K562 (cell line): Measurements from ENCODE around the gene CTIF.

ENCODE experiments used
- CEBPB ChIP-seq: fragments of 450-650 bp; IDR thresholded peaks from 2 replicates; pipeline ENCODE4 v1.6.1; 2016; ENCODE audit warnings: missing genetic modification characterization, missing compliant biosample characterization
- CHD1 ChIP-seq: fragments of 200-600 bp; sonication (generic); IDR thresholded peaks from one replicate; pipeline ENCODE4 v1.6.1; 2012; ENCODE audit warnings: mild to moderate bottlenecking, moderate library complexity, low read length, inconsistent platforms
- EZH2 ChIP-seq: IDR thresholded peaks from 2 replicates; pipeline ENCODE4 v1.6.1; 2012; ENCODE audit warnings: low read depth, mild to moderate bottlenecking, inconsistent platforms, low read length, borderline replicate concordance
- FOXO4 ChIP-seq: fragments of 450-650 bp; formaldehyde crosslinking; IDR thresholded peaks from 2 replicates; pipeline ENCODE4 v1.4.0; 2020; ENCODE audit warnings: mild to moderate bottlenecking, moderate library complexity
- MEF2A ChIP-seq: IDR thresholded peaks from 2 replicates; pipeline ENCODE4 v1.6.1; 2011; ENCODE audit warnings: low read depth, mild to moderate bottlenecking, low read length, moderate library complexity; ENCODE audit not compliant: control insufficient read depth
- POLR2AphosphoS5 ChIP-seq: IDR thresholded peaks from 2 replicates; pipeline ENCODE4 v1.6.1; 2011; ENCODE audit warnings: mild to moderate bottlenecking, low read depth, low read length, moderate library complexity; ENCODE audit not compliant: control insufficient read depth, insufficient read depth
- RB1 ChIP-seq: fragments of 450-650 bp; IDR thresholded peaks from 2 replicates; pipeline ENCODE4 v1.6.1; 2017; ENCODE audit warnings: low read depth, mild to moderate bottlenecking
- VEZF1 ChIP-seq: fragments of 200-800 bp; sonication (Bioruptor generic); IDR thresholded peaks from 2 replicates; pipeline ENCODE4 v1.6.1; 2017; ENCODE audit warnings: missing genetic modification characterization, missing compliant biosample characterization
- ZNF12 ChIP-seq: sonication (generic); formaldehyde crosslinking; IDR thresholded peaks from 2 replicates; pipeline ENCODE4 v1.4.0; 2020; ENCODE audit warnings: mild to moderate bottlenecking, missing genetic modification reagents
- TF ChIP-seq, protein P1 (sequence below), 3 experiments: IDR thresholded peaks in 2 of 3; conservative IDR thresholded peaks in 1 of 3; 2 replicates each; pipeline ENCODE4 v1.5.1; 2011 to 2012; ENCODE audit warnings: low read length in 3 of 3, mild to moderate bottlenecking in 3 of 3, control low read depth in 2 of 3, improper control_type of control experiment in 1 of 3, inconsistent platforms in 1 of 3, low read depth in 1 of 3, mixed read lengths in 1 of 3, moderate library complexity in 1 of 3; ENCODE audit not compliant: insufficient read depth in 2 of 3

DNA sequence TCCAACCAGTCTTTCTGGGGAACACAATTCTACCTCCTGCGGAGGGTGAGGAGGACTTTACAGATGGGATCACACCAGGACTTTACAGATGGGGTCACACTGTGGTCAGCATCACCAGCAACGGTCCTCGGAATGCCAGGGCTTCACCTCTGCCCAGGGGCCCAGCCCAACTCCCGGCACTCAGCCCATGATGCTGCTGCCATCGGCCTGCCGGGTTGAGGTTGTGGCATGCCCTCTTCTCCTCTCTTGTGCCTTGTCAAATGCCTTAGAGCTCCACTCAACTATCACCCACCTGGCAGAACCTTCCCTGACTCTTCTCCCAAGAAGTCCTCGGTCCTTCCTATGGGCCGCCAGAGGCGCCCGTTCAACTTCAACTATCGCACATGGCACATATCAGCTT, 166.7 kb downstream of the CTIF start:
- no peak for TF ChIP-seq VEZF1 (CRISPR knock-in tag)
- no peak for TF ChIP-seq EZH2
- TF ChIP-seq ZNF12 (CRISPR knock-in tag) = no peak
- no peak for TF ChIP-seq POLR2AphosphoS5
- no peak for TF ChIP-seq CHD1
- TF ChIP-seq, protein P1, sequence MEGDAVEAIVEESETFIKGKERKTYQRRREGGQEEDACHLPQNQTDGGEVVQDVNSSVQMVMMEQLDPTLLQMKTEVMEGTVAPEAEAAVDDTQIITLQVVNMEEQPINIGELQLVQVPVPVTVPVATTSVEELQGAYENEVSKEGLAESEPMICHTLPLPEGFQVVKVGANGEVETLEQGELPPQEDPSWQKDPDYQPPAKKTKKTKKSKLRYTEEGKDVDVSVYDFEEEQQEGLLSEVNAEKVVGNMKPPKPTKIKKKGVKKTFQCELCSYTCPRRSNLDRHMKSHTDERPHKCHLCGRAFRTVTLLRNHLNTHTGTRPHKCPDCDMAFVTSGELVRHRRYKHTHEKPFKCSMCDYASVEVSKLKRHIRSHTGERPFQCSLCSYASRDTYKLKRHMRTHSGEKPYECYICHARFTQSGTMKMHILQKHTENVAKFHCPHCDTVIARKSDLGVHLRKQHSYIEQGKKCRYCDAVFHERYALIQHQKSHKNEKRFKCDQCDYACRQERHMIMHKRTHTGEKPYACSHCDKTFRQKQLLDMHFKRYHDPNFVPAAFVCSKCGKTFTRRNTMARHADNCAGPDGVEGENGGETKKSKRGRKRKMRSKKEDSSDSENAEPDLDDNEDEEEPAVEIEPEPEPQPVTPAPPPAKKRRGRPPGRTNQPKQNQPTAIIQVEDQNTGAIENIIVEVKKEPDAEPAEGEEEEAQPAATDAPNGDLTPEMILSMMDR (IDR thresholded peaks at IDR 0.05 in 2 of 3, conservative IDR thresholded peaks at IDR 0.05 in 1 of 3; ENCODE audit: insufficient read depth in 2 of 3, low read depth in 1 of 3, low read length in 3 of 3) = no peak
- TF ChIP-seq RB1 = no peak
- no peak for TF ChIP-seq MEF2A
- TF ChIP-seq FOXO4 = no peak
- TF ChIP-seq CEBPB (tag) = no peak
